AG04450 (cell line): ENCODE data around the gene MIF. TPM values are rescaled to one million over a fixed set of nuclear protein-coding genes. Genes with fewer than 3 reads are reported as not detected.
"Not testable (repeated sequence)": the region's sequence is repeated elsewhere in the genome, so short reads cannot be mapped to it uniquely, and the experiment has no call there.

Experiments used
- CTCF ChIA-PET: fragments of 300-600, 350-600 bp; formaldehyde crosslinking; extraction: SDS; loops from one replicate; lab custom pipeline; 2022; ENCODE audit warnings: antibody characterized with exemption, inconsistent platforms; lab: Charles Lee
- POLR2A ChIA-PET: fragments of 350-600 bp; formaldehyde crosslinking; extraction: SDS; loops from one replicate; lab custom pipeline; 2021; ENCODE audit warnings: antibody characterized with exemption, inconsistent platforms; lab: Yijun Ruan, JAX
- DNase-seq: peaks from one replicate; pipeline ENCODE4 v3.0.0-alpha.2; 2011; ENCODE audit warnings: low read depth, low spot score
- H3K27ac ChIP-seq: one replicate; pipeline ENCODE4 v1.5.1; 2012; ENCODE audit warnings: low read depth, low read length, control low read depth
- H3K27me3 ChIP-seq: one replicate; pipeline ENCODE4 v1.6.0; 2012; ENCODE audit warnings: low read length; ENCODE audit not compliant: control insufficient read depth, insufficient read depth
- H3K4me3 ChIP-seq: 2 replicates; pipeline ENCODE4 v1.5.1; 2011; ENCODE audit warnings: mild to moderate bottlenecking, low read depth, low read length, control low read depth
- H3K9me3 ChIP-seq: 2 replicates; pipeline ENCODE4 v1.5.1; 2012; ENCODE audit warnings: low read length; ENCODE audit not compliant: control insufficient read depth, insufficient read depth
- CTCF ChIP-seq: IDR thresholded peaks from 2 replicates; pipeline ENCODE4 v1.5.1; 2011; ENCODE audit warnings: low read depth, low read length, control low read depth, inconsistent platforms
- polyA plus RNA-seq: library from polyadenylated mRNA; depleted of rRNA; stranded (reverse); fragments of >200 nt; gene quantifications from 2 replicates; pipeline ENCODE4 v1.2.3, GENCODE V29; 2011

Gene MIF
- polyA plus RNA-seq, 1 experiment, result 154 TPM

- POLR2A ChIA-PET, result no interaction called here
Observed at GRCh38 chr22:23896523-23897186, 2.5 kb downstream of the MIF start.

GRCh38 chr22:23897320-23897719 lies 3.1 kb downstream of the MIF start:
- ChIA-PET CTCF (no interaction called here), POLR2A (no interaction called here)
- H3K27ac ChIP-seq, result no peak overlapping the region
- no peak for DNase-seq
- no peaks in the 10 kb centered on the region for H3K27me3 ChIP-seq
- H3K4me3 ChIP-seq, result no peak overlapping the region
- H3K9me3 ChIP-seq, result no peaks in the 10 kb centered on the region; the same call in 1 of the 2 replicates
- TF ChIP-seq CTCF, result no peak

More at GRCh38 chr22:23896523-23897186, 2.5 kb downstream of the MIF start:
- CTCF ChIA-PET, result no interaction called here
- no peak for DNase-seq
- H3K27me3 ChIP-seq, result no peaks in the 10 kb centered on the region
- no peak overlapping the region for H3K27ac ChIP-seq
- H3K9me3 ChIP-seq, result no peaks in the 10 kb centered on the region; the same call in 1 of the 2 replicates
- TF ChIP-seq CTCF, result no peak
- no peak overlapping the region for H3K4me3 ChIP-seq

- no peak overlapping the region for H3K4me3 ChIP-seq
- TF ChIP-seq CTCF, result no peak
- DNase-seq, result no peak
- ChIA-PET CTCF (no interaction called here), POLR2A (no interaction called here)
- no peaks in the 10 kb centered on the region for H3K27me3 ChIP-seq
- H3K27ac ChIP-seq, result no peak overlapping the region
- H3K9me3 ChIP-seq, result no peaks in the 10 kb centered on the region; the same call in 1 of the 2 replicates
Observed at GRCh38 chr22:23898006-23898974, 4.1 kb downstream of the MIF start.

- CTCF ChIA-PET, result no interaction called here
- POLR2A ChIA-PET, result no interaction called here
- H3K27ac ChIP-seq, result no peak overlapping the region
- H3K9me3 ChIP-seq, result no peaks in the 10 kb centered on the region; the same call in 1 of the 2 replicates
- no peak for DNase-seq
- peaks cover under 1% of the 10 kb centered on the region for H3K27me3 ChIP-seq
- H3K4me3 ChIP-seq, result no peak overlapping the region
- no peak for TF ChIP-seq CTCF
Observed at GRCh38 chr22:23899042-23899745, 5.0 kb downstream of the MIF start.

- H3K27me3 ChIP-seq, H3K9me3 ChIP-seq, H3K4me3 ChIP-seq, DNase-seq, H3K27ac ChIP-seq, POLR2A ChIA-PET, CTCF ChIA-PET: not testable (repeated sequence)
Observed at GRCh38 chr22:23900227-23900626, 6.0 kb downstream of the MIF start.
